HG03108 (cell line): ENCODE measurements around the gene ZBTB16.
"Not testable (repeated sequence)": the region's sequence is repeated elsewhere in the genome, so short reads cannot be mapped to it uniquely, and the experiment has no call there.

Experiments
- ATAC-seq: cut with Tn5 transposase; IDR thresholded peaks from one replicate; pipeline ENCODE4 v1.9.1; 2021; ENCODE audit warnings: moderate library complexity; ENCODE audit not compliant: unreplicated experiment

Gene ZBTB16

DNA sequence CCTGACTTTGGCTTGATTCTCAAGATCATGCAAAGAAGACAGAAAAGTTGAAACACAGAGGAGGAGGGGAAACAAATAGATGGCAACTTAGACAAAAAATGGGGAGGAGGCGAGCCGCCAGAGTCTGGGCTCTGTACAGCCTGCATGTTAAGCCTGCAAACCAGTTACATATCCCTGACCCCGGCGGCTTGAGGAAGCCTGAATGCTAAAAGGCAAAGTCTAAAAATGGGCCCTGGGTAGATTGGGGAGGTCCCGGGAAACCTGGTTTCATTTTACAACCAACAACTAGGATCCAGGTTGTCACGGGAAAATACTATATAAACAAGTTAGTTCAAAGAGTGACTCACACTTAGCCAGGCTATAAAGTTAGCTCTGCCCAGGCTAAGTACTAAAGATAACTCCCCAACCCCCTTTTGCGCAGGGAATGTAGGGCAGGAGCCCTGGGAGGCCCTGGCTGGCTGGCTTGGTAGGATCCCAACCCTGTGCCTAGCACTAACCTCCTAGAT is 18.8 kb upstream of the ZBTB16 start:
- ATAC-seq: no peak

DNA sequence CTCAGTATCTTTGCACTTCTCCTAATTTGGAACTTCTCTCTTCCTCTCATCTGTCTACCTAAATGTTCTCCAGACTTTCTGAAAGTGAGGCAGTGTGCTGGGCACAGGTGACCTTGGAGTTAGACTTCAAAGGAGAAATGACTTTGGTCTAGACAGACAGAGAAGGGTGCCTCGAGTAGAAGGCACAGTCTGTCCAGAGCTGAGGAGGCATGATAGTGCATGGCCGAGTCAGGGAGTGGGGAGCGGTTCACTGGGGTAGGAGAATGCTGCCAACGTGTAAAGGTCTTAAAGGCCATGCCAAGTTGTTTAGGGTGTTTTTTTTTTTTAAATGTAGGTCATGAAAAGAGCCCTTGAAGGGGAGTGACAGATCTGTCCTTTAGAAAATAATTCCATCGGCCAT is 17.3 kb upstream of the ZBTB16 start:
- ATAC-seq: no peak

DNA sequence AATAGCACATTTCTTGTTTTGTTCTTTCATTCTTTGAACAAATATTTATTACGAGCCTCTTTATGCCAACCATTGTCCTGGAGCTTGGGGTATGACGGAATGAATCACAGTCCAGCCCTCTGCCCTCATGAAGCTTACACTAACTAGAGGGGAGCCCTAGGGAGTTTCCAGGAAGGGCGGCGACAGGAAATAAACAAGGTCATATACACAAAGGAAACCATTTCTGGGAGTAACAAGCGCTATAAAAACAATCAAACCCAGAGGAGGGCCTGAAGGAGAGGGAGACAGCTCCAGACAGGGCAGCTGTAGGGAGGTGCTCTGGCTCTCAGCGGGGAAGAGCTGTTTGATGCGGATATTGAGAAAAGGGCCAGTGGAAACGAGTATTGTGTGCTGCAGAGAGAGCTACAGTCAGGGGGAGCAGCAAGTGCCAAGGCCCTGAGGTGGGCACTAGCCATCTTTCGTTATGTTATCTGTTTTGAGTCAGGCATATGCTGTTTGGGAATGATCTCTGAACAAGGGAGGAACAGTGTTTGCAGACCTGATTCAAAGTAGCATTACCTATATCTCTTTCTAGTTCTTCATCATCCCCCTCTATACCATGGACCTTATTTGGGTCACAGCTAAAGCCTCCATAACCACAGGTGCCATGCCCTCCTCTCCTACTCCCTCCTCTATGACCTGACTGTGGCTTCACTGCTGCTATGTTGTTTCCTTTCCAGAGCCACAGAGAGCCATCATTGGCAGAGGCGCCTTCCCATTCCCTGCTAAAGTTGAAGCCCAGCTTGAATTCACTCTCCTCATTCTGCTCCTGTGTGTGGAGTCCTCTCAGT is 15.3 kb upstream of the ZBTB16 start:
- no peak for ATAC-seq

DNA sequence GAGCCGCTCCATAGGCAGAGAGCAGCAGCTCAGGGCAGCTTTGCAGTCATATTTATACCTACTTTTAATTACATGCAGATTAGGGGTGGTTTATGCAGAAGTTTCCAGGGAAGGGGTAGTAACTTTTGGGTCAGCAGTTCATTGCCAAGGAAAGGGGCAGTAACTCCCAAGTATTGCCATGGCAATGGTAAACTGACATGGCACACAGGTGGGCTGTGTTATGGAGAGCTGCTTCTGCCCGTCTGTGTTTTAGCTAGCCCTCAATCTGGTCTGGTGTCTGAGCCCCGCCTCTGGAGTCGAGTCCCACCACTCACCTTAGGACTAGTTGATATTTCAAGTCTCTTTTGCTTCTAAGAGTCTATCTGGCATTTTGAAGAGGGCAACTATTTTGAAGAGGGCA is 12.2 kb upstream of the ZBTB16 start:
- no peak for ATAC-seq

DNA sequence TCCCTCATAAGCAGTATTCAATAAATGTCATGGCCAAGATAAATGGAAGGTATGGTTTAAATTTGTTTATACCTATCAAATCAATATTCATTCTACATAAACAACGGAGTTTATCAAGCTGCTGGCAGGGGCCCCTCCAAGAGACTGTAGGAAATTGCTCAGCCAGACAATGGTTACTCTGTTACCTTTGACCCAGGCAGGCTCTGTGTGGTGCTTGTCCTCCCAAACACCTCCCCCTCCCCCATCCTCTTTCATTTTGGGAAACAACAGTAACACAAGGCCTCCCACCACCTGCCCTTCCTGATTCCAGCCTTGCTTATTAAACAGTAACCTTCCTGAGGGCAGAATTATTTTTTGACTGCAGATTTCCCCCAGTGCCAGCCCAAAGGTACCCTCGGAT is 10.5 kb upstream of the ZBTB16 start:
- no peak for ATAC-seq

DNA sequence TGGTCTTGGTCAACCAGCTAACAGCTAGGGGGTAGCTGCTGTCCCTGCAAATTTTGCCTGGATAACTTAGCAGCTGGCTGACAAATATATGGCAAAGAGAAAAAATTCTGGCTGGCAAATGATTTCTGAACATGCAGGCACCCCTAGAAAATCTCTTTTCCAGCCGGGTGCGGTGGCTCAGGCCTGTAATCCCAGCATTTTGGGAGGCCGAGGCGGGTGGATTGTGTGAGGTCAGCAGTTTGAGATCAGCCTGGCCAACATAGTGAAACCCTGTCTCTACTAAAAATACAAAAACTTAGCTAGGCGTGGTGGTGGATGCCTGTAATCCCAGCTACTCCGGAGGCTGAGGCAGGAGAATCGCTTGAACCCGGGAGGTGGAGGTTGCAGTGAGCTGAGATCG is 9.7 kb upstream of the ZBTB16 start:
- not testable (repeated sequence) for ATAC-seq

DNA sequence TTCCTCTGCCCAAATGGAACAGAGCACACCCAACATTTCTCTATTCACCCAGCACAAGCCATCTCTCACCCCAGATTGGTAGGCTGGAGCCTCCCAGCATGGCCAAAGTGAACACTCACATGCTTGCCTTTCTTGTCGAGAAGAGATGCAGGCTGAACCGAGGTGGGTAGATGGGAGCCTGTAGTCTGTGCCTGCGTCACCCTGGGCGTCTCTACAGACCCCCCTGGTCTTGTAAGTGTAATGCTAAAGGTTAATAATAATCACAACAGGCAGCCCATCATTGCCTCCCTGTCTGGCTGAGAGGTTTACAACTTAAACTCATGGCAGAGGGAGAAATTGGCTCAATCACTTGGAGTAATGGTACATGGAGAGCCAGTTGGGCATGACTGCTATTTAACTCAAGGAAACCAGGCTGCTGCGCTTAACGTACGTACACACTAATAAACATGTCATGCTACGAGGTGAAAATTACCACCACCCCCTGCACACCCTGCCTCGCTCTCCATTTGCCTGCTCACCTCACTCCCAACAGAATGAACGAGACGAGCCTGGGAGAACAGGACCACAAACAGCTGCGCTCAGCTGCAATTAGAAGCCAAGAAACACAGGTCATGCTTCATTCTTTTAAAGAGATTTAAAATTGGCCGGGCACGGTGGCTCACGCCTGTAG is 9.1 kb upstream of the ZBTB16 start:
- no peak for ATAC-seq

DNA sequence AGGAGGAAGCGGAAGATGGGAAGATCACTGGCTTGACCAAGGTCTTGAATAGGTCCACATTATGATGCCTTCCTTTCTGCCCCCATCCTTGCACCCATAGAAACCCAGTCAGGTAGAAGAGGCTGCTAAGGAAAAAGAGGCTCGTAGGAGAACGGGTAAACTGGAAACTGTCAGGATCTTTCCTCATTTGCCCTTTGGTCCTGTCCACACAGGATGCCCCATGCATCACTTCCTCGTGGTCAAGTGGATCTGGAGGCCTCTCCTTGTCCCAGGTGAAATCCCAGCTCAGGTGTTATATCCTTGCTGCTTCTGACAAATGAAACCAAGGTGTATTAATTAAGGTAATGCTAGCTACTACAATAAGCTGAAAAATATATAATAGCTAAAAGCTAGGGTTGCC is 8.0 kb upstream of the ZBTB16 start:
- ATAC-seq: no peak

DNA sequence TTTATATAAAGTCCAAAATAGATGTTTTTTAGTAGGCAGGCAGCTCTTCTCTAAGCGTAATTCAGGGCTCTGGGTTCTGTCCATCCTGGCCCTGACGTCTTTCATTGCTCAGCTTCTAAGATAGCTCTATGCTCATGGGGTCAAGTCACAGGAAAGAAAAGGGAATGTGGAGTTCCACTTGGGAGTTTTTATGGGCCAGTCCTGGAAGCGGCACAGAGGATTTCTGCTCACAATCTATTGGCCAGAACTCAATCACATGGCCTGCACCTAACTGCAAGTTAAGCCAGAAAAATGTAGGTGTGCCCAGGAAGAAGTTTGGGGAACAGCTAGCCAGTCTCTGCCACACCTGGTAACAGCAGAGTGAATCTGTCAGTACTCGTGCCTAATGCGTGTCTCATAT is 7.4 kb upstream of the ZBTB16 start:
- ATAC-seq: no peak

DNA sequence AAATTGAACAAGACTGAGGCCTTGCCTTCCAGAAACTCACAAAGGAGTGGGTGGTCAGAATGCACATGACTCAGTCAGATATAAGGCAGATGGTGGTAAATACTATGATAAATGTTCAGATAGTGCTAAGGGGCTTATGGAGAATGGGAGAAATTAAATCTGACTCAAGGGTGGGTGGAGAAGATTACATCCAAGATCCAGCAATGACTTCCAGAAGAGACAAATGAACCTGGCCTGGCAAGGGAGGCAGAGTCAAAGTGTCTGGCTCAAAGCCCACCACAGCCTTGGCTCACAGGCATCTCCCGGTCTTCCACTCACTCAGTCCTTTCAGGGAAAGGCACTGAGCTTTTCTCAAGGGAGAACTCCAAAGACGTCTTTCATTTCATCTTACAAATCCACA is 6.1 kb upstream of the ZBTB16 start:
- no peak for ATAC-seq

DNA sequence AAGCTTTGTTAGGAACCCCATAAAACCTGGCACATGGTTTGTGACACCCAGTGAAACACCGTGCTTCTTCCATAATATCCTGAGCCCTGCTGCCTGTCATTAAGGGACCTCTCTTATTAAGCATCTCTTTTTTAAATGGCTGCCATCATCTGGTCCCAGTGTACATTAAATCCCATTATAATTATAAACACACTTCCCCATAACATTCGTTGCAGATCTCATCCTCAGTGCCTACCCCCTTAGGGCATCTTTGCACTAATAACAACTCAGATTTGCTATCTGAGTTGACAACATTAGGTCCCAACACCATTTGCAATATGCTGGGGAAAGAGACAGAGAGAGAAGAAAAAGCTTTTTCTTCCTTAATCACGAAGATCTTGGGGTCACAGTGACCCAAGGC is 4.7 kb upstream of the ZBTB16 start:
- ATAC-seq: no peak

DNA sequence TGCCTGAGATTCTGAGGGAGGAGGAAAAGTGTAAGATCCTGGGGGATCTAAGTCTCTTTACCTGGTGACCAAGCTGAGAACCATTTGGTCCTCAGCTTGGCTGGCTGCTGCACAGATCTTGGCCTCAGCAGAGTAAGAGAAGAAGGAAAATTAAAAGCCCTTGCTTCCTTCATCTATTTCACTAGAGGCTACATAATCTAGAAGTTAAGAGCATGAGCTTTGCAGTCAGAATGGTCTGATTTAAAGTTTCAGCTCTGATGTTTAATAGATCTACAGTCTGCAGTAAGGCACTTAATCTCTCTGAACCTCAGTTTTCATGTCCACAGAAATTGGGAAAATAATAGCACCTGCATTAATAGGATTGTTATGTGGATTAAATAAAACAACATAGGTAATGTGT is 3.1 kb upstream of the ZBTB16 start:
- no peak for ATAC-seq

DNA sequence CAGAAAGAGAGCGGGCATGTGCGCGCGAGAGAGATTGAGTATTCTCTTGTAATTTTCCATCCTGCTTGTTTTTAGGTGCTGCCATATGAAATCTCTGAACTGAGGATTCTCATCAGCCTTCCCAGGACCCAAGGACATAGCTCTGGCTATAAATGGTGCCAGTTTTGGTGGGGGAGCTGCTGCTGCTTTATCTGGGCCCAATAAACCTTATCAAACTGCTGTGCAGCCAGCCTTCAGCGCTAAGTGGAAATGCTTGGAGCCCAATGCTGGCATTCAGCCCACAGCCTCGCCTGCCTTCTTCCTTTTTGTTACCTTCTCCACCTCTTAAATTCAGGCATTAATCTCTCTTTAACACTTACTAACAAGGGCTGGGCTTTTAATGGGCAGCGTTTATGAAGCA is 2.4 kb upstream of the ZBTB16 start:
- no peak for ATAC-seq

DNA sequence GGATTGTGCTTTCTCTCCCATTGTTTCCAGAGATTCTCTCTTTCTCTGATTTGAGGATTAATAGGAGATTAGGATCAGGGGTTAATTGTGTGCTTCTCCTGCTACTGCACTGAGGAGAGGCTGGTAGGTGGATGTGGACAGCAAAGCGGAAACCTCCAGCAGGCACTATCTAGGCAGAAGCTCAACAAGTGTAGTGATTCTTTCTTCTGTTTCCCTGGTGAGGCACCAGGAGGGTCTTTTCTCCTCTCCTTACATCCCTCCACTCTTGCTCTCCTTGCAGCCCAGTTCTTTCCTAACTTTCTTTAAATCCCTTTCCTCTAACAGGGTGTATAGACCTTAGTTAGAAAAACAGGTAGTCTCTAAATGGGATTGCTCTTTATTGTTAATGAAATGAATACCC is 1.9 kb upstream of the ZBTB16 start:
- ATAC-seq: no peak

DNA sequence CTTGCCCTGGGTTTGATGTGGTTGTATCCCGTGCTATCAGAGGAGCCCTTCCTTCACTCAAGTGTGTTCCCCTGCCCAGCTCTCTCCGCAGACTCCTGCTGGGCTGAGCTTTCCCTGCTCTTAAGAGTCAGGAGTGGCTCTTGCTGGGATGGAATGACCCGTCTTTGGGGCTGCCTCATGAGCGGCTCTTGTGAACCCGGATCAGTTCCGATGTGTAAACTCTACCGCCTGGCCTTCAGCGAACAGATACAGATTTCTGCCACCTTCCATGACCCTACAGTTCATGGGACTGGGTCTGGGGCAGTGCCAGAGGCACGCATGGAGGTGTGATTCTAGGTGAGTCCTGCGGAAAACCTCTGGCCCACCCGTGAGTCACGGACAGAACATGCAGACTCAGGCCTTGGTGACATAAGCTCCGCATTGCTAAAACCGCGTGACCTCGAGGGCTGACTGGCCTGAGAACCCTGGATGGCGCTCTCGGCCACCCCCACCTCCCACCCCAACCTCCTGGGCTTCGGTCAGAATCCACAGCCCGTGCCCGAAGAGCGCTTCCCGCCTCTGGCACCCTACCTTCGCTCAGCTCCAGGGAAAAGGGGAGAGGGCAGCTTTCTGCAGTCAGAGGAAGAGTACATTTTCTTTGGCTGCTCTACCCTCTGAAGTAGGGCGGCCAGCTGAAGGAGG is 1.3 kb upstream of the ZBTB16 start:
- ATAC-seq: no peak

DNA sequence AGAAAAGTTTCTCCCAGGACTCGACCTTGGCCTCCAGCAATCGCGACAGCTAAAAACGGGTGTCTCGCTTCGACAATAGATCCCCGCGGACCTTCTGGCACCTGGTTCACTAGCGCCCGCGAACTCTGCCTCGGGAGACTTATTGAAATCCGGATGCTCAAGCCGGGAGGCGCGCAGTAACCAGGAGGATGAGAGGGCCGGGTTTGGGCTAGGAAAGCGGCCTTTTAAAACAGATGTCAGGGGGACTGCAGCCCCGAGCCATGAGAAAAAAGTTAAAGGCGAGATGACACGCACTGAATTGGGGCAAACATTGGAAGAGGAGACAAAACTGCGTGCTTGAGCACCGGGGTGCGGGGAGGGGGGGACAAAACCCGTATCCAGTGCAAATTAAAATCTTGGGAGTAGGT is 637 bp upstream of the ZBTB16 start:
- ATAC-seq: no peak

DNA sequence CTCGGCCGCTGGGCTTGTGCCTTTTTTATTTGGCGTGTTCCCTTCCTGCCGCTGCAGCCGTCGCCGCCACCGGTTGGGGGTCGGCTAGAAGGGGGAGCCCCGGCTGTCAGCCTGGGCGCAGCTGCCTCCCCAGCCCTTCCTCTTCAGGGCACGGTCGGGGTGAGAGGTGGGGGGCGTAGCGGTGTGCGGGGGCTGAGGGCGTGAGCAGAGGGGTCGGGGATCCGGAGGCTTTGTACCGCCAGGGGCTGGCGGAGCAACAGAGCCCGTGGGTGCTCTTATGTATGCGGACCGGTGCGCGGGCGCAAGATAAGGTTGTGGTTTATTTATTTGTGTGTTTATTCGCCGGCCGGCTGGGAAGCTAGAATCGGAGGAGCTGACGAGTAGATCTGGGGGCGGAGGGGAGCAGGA is 477 bp downstream of the ZBTB16 start:
- ATAC-seq: no peak

DNA sequence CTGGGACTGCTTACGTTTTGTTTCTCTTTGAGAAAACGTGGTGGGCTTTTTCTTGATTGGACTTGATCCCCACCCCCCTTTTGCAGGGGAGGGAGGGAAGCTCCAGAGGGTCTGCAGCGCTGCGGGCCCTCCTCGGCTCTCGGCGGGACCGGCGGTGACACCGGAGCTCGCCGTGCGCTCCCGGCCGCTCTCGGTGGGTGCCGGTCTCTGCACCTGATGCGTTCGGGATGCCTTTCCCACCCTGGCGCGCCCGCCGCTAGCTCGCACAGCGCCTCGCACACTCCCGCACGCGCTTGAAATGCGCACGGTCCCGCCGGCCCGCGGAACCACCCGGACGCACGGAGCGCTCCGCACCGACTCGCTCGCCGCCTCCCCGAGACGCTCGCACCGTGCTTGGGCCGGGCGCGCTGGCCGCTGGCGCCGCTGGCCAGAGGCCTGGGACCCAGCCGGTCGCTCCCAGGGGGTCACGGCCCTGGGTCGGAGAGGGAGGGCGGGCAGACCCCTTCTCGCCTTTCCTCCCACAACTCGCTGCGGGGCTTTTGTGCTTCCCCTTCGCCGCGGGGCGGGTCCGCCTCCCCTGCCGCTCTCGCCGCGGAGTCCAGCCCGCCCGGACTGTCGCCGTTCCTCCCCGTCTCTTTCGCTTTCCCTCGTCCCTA is 1.0 kb downstream of the ZBTB16 start:
- no peak for ATAC-seq

DNA sequence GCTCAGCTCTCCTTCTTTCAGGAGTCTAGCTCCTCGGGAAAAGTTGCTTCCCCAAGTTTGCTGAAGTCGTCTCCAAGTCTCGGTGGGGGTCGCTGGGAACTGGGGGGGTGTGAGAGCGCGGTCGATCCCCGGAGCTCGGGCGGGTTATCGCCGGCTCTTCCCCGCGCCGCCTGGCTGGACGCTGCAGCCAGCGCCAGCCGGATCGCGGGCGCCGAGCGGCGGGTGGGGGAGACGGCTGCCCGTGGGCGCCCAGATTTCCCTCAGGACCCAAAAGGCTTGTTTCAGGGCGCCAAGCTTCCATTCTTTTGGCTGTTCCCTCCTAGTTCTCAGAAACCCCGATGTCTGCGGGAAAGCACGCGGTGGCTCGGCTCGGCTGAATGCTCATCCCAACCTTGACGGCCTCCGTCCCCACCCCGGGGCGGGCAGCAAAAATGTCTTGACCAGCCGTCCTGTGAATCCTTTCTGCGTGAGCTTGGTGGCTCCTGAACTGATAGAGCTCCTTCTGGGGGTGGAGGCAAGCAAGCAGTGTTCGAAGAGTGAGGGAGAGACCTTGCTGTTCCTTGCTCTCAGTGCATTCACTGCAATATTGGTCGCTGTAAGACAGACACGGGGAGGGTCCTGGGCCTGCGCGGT is 1.7 kb downstream of the ZBTB16 start:
- no peak for ATAC-seq

DNA sequence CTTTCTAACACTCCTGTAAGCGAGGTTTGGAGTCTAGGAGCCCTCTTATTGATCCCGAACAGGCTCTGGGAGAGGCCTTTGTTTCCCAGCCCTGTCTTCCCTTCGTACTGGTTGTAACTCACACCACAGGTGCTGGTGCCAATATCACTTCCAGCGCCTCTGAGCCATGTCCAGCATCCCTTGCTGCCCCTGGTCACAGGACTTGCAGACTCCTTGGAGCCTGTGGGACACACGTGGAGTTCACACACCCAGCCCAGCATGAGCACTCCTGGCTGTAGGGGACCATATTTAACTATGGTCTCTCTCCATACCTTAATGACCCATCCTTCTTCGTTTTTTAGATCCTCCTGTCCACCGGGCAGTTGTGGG is 2.2 kb downstream of the ZBTB16 start:
- ATAC-seq: no peak

DNA sequence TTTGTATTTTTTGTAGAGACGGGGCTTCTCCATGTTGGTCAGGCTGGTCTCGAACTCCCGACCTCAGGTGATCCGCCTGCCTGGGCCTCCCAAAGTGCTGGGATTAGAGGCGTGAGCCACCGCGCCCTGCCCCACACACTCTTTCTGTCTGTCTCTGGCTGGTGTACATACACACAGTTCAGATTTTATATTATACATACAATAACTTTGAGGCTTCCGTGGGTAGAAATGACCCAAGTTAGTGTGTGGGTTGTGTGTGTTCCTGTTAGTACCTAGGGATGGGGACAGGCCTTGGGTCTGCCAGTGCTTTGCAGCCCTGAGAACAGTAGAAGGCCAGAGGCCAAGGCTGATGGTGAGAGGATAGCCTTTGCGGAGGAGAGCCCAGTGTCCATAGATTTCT is 2.8 kb downstream of the ZBTB16 start:
- no peak for ATAC-seq
